IPS-18c (cell line): Measurements from ENCODE around the gene ZMYND12.
"Not testable (repeated sequence)": the region's sequence is repeated elsewhere in the genome, so short reads cannot be mapped to it uniquely, and the experiment has no call there.

Experiments
- H3K4me3 ChIP-seq: 2 replicates; pipeline ENCODE4 v1.7.0; 2013; ENCODE audit warnings: low read depth, mild to moderate bottlenecking, low read length, moderate library complexity; ENCODE audit not compliant: insufficient read depth
- H3K9me3 ChIP-seq: one replicate; pipeline ENCODE4 v1.6.1; 2013; ENCODE audit warnings: mild to moderate bottlenecking, low read length, moderate library complexity; ENCODE audit not compliant: control insufficient read depth, insufficient read depth

The ZMYND12 gene, protein sequence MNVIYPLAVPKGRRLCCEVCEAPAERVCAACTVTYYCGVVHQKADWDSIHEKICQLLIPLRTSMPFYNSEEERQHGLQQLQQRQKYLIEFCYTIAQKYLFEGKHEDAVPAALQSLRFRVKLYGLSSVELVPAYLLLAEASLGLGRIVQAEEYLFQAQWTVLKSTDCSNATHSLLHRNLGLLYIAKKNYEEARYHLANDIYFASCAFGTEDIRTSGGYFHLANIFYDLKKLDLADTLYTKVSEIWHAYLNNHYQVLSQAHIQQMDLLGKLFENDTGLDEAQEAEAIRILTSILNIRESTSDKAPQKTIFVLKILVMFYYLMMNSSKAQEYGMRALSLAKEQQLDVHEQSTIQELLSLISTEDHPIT

DNA sequence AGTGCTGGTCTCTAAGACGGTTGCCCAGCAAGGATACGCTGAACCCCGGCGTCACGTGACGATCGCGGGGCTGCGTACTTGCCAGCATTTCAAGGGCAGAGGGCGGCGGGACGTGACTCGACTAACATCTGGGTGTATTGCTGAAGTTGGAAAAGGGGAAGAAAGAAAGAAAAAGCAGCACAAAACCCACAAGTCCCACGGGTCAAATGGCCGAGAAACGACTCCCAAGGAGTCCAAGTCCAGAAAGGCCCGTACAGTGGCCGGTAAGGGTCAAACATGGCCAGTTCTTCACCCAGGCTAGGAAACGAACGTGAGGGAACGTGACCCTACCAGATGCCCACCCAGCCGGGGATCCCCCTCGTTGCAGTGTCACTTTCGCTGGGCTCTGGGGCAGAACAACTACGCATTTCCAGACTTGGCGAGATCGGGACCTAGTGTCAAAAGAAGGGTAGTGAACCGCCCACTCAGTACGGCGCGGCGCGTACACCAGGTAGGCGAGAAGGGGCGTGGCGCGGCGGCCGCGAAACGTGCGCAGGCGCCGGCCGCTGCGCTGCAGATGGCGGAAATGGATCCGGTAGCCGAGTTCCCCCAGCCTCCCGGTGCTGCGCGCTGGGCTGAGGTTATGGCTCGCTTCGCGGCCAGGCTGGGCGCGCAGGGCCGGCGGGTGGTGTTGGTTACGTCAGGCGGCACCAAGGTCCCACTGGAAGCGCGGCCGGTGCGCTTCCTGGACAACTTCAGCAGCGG, at the start of gene ZMYND12, which contains the start of gene PPCS:
TSS of gene ZMYND12 (minus strand) at position 13 of the 744 bp plus-strand sequence. CDS start 25 bp downstream, outside the sequence.
TSS of gene PPCS (plus strand) at position 534 of the 744 bp plus-strand sequence. CDS start at position 557, 23 bp downstream.
- H3K9me3 ChIP-seq: no peaks in the 10 kb centered on the region
- H3K4me3 ChIP-seq: peak within 1 kb of the TSS; percentile 80

- no peak overlapping the region for H3K4me3 ChIP-seq
- H3K9me3 ChIP-seq: peaks cover 24% of the 10 kb centered on the region
Measured at GRCh38 chr1:42504535-42505128, 48.8 kb upstream of the ZMYND12 start.

DNA sequence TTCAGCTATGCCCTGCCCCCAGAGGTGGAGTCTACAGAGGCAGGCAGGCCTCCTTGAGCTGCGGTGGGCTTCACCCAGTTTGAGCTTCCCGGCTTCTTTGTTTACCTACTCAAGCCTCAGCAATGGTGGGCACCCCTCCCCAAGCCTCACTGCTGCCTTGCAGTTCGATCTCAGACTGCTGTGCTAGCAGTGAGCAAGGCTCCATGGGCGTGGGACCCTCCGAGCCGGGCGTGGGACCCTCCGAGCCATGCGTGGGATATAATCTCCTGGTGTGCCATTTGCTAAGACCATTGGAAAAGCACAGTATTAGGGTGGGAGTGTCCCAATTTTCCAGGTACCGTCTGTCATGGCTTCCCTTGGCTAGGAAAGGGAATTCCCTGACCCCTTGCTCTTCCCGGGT, 46.2 kb upstream of the ZMYND12 start:
- H3K9me3 ChIP-seq: peaks cover 19% of the 10 kb centered on the region
- not testable (repeated sequence) for H3K4me3 ChIP-seq

GRCh38 chr1:42490237-42490636, 34.4 kb upstream of the ZMYND12 start:
- H3K4me3 ChIP-seq: no peak overlapping the region
- H3K9me3 ChIP-seq: no peaks in the 10 kb centered on the region

DNA sequence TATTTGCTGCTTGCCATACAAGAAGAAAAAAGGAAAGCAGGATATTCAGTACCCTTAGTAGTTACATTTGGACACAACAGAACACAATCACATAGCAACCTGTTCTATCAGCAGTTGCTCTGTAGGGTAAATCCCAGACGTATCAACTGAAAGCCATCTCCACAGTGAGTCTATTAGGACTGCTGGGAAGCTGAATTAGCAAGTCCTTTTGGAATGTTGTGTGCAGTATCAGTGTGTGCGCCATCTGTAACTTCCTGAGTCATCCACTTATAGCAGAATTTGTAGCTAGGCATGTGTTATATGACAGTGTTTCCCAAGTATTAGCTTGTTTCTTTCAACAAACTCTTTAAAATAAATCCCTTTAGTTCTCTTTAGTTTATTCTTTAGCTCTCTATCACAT, 28.6 kb upstream of the ZMYND12 start:
- Histone ChIP-seq H3K4me3 (no peak overlapping the region), H3K9me3 (no peaks in the 10 kb centered on the region)

DNA sequence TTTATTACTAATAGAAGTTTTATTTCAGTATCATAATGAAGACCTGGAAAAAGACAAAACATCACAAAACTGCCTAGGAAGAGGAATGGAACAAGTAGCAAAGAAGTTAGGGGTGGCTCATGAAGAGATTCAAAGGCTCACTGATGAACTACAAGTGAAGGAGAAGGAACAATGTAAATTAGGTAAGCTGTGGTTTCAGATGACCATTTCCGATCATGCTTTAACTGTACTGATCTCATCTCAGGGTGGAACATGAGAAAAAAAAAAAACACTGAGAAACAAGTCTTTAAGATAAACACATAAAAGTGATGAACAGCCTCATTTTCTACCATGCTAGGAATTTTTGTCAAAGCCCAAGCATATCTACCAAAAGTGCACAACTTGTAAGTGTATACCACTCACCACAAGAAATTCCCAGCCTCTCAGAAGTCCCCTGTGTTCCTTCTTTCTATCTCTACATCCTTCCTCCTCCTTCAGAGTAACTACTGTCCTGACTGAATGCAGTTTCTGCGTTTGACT, 26.9 kb upstream of the ZMYND12 start:
- Histone ChIP-seq H3K9me3 (no peaks in the 10 kb centered on the region), H3K4me3 (no peak overlapping the region)

GRCh38 chr1:42480921-42481320, 25.1 kb upstream of the ZMYND12 start:
- no peak overlapping the region for H3K4me3 ChIP-seq

GRCh38 chr1:42479621-42480020, 23.8 kb upstream of the ZMYND12 start:
- Histone ChIP-seq H3K4me3 (no peak overlapping the region), H3K9me3 (no peaks in the 10 kb centered on the region)

More at GRCh38 chr1:42480921-42481320, 25.1 kb upstream of the ZMYND12 start:
- no peaks in the 10 kb centered on the region for H3K9me3 ChIP-seq

DNA sequence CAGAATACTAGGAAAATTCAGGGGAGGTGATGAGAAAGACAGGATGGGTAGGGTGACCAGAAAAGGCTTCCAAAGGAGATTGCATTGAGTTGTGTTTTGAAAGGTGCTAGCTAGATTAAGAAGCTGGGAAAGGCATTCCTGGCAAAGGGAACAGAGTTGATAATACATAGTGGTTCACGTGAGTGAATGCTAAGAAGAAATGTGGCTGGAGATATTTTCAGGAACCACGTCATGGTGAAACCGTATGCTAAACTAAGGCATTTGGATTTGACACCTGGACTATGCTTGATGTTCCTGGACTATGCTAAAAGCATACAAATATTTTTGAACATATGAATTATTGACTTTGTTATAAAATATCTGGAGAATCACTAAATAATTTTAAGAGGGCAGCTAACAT, 22.0 kb upstream of the ZMYND12 start:
- H3K9me3 ChIP-seq: no peaks in the 10 kb centered on the region
- no peak overlapping the region for H3K4me3 ChIP-seq

GRCh38 chr1:42477354-42477753, 21.5 kb upstream of the ZMYND12 start:
- not testable (repeated sequence) for H3K4me3 ChIP-seq, H3K9me3 ChIP-seq

DNA sequence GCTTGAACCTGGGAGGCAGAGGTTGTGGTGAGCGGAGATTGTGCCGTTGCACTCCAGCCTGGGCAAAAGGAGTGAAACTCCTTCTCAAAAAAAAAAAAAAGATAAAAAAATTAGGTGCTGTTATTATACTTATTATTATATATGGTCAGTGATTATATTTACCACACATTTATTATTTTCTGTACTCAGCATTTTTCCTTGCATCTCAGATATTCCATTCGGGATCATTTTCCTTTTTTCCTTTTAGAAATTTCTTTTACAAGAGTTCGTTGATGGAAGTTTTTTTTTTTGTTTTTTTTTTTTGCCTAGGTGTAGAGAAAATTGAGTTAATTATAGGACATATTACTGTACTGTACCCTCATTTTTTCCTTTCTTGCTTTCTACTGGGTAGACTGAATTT, 20.8 kb upstream of the ZMYND12 start:
- Histone ChIP-seq H3K4me3 (no peak overlapping the region), H3K9me3 (no peaks in the 10 kb centered on the region)

GRCh38 chr1:42469727-42470126, 13.9 kb upstream of the ZMYND12 start:
- Histone ChIP-seq H3K4me3 (no peak overlapping the region), H3K9me3 (no peaks in the 10 kb centered on the region)

GRCh38 chr1:42466030-42466429, 10.2 kb upstream of the ZMYND12 start:
- no peaks in the 10 kb centered on the region for H3K9me3 ChIP-seq
- H3K4me3 ChIP-seq: no peak overlapping the region

DNA sequence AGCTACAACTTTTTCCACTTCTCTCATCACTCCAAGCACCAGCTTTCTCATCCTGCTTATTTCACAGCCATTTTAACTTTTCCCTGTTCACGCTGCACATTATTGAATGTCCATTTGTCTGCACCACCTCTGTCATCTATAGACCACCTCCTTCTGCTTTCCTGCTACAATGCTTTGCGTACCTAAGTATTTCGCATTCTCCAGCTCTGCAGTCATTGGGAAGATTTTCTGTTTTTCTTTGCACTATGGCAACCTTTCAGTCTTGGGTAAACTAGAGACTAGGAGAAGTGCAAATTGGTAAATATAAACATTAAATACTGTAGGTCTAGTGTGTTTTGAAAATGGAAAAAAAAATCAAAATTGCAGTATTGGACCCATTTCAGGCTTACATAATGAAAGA, 8.1 kb upstream of the ZMYND12 start:
- H3K4me3 ChIP-seq: peak overlapping the region; percentile 52
- H3K9me3 ChIP-seq: no peaks in the 10 kb centered on the region

GRCh38 chr1:42462828-42463763, 7.3 kb upstream of the ZMYND12 start, which contains the start of gene CCDC30:
TSS of gene CCDC30 (plus strand) at chr1:42463286. CDS start at chr1:42480552, 17,266 bp downstream.
- H3K4me3 ChIP-seq: peak within 1 kb of the TSS; percentile 52
- no peaks in the 10 kb centered on the region for H3K9me3 ChIP-seq

DNA sequence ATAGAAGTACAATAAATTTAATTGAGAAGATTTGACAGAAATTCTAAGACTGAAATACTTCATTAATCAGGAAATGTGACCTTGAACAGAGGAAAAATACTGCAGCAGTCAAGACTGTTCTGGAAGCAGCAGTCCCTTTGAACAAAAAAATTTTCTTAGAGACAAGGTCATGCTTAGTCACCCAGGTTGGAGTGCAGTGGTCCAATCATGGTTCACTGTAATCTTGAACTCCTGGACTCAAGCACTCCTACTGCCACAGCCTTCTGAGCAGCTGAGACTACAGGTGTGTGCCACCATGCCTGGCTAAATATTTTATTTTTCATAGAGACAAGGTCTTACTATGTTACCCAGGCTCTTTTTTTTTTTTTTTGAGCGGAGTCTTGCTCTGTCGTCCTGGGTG, 5.4 kb upstream of the ZMYND12 start:
- Histone ChIP-seq H3K4me3 (no peak overlapping the region), H3K9me3 (no peaks in the 10 kb centered on the region)

DNA sequence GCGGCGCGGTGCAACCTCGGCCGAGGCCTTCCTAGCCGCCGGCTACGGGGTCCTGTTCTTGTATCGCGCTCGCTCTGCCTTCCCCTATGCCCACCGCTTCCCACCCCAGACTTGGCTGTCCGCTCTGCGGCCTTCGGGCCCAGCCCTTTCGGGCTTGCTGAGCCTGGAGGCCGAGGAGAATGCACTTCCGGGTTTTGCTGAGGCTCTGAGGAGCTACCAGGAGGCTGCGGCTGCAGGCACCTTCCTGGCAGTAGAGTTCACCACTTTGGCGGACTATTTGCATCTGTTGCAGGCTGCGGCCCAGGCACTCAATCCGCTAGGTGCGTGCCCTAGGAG, 900 bp upstream of the ZMYND12 start:
- no peaks in the 10 kb centered on the region for H3K9me3 ChIP-seq
- peak overlapping the region; percentile 80 for H3K4me3 ChIP-seq
